GM21367 (cell line): ENCODE data around the gene NDUFB10.
A peak's percentile ranks its signal among the peaks of the same experiment; 100 is the strongest.
"Not testable (repeated sequence)": the region's sequence is repeated elsewhere in the genome, so short reads cannot be mapped to it uniquely, and the experiment has no call there.

Source experiments
- ATAC-seq: cut with Tn5 transposase; IDR thresholded peaks from one replicate; pipeline ENCODE4 v1.9.1; 2021; ENCODE audit not compliant: unreplicated experiment

NDUFB10 gene

DNA sequence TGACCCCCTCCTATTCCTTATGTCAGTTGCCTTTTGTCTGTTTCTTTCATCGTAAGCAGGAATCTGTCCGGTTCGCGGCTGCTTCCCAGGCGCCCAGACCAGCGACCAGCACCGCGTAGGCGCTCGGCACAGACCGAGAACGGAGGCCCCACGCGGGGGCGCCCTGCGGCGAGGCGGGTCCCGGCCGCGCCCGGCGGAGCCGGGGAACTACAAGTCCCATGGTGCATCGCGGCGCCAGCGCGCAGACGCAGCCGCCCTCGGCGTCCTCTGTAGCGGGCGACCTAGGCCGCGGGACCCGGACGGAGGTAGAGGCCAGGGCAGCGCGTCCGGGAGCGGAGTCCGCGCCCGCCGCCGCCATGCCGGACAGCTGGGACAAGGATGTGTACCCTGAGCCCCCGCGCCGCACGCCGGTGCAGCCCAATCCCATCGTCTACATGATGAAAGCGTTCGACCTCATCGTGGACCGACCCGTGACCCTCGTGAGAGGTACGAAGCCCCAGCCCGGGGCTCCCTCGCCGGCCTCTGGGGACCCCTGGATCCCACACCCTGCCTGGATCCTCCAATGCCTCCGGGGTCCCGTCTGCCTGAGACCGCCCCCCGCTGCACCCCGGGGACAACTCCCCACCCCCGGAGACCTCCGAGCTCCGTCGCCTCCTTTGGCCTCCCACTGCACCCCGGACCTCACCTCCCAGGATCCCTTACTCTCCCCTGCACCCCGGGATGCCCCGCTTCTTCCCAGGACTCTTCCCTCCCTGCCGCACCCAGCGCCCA, at the start of gene NDUFB10:
NDUFB10 (plus strand) TSS at position 270 of the 771 bp plus-strand sequence; CDS start at position 357, 87 bp downstream.
- ATAC-seq, result peak; percentile 52

DNA sequence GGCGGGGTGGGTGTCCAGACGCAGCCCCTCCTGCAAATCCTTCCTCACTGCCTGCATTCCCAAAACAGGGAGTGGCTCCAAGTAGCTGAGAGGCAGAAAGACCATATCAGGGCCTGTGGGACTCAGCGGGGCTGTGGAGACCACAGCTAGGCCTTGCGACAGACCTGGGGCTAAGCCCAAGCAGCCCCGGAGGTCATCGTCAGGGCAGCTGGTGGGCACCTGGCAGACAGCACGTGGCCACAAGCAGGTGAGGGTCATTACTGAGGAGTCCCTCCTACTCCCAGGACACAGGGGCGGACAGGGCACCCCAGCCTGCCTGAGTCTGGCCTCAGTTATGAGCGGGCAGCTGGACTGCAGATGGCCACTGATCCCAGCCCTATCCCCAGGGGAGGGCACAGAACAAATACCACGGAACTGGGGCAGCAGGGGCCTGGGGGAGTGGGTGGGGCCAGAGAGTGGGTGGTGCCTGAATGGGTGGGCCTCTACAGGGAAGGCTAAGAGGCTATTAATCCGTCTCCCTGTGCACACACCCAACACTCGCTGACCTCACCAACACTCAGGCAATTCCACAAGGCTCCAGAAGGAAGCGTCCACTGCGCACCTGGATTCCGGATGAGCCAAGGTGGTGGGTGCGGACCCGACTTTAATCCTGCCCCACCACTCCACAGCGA, 49.6 kb upstream of the NDUFB10 start:
- ATAC-seq, result no peak

DNA sequence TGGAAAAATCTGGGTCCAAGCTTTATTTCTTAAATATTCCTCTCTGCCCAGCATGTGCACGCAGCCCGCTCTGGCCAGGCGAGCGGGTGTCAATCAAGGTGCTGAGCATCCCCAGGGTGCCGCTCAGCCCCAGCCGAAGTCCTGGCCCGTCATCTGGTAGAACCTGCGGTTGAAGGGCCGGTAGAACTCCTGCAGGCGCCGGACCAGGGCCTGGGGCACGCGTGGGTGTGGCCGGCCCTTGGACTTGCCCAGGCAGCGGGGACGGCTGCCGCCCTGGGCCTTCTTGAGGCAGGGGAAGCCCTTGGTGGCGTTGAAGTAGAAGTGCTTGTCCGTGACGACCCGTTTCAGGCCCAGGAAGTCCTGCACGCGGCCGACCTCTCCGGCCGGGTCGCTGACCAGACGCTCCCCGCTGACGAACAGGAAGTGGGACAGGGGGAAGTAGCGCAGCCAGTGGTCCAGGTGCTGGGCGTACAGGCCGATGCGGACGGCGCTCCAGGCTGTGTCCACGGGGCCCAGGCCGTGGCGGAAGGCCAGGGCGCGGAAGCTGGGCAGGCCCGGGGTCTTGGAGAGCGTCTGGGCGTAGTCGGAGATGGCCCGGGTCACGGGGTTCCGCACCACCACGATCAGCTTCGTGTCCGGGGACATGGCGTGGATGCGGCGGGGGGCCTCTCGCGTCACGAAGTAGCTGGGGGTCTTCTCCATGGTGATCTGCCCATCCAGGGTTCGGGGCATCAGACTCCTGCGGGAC, 47.7 kb upstream of the NDUFB10 start:
- ATAC-seq, result no peak

DNA sequence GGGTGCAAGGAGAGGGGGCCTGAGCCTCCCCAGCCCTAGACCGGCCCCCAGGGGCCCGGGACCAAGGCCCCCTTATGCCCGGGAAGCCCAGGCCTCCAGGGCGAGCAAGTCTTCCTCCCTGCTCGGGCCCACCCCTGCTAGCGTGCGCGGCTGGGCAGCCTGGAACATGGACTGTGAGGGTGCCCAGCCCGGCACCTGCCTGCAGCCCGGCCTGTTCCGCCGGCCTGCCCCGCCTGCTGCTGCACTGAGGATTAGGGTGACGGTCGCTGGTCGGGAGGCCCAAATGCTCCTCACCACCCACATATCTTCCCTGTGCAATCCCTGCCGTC, 47.2 kb upstream of the NDUFB10 start:
- ATAC-seq, result no peak

DNA sequence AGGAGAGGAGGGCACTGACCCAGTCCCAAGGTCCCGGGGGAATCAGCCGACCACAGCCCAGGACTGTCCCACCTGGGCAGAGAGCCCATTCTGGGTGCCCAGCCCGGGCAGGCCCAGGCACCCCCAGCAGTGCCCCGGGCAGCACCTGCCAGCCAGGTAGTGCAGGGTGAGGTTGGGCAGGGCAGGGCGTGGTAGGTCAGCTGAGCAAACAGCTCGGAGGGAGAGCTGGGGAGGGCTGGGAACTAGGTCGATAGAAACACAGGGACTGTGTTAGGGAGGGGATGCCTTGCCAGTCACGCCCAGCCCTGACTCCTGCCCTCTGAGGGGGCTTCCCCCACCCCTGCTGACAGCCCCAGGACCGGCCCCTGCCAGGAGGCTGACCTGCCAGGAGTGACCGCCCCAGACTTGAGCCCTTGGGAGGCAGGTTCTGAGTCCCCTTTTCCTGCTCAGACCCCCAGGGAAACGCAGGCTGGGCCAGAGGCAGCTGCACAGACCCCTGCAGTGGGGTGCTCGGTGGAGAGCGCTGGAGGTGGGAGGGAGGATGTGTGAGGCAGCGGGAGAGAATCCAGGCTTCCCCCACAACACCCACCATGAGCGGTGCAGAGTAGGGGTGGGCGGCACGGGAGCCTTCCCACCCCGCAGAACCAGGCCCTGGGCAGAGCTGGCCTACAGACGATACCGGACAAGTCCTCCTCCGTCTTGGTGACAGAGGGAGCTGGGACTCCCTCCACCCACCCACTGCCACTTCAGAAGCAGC, 45.8 kb upstream of the NDUFB10 start:
- no peak for ATAC-seq

DNA sequence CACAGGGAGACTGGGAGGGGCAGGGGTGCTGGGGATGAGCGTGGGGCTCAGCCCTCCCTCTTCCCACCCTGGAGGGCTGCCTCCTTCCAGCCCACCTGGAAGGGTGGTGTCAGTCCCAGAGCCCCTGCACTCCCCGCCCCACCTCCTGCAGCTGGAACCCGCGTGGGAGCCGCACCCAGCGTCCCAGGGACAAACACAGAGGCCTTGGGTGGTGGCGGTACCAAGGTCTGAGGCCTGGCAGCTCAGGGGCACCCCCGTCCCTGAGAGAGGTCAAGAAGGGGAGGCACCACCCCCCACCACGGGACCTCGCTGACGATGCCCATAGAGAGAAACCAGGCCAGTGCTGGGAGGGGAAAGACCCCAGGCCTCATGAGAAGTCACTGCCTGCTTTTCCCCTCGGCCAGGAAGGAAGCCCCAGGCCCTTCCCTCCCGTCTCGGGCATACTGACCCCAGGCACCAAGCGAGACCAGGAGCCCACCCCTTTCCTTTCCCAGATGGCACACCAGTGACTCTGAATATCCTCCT, 45.2 kb upstream of the NDUFB10 start:
- no peak for ATAC-seq

DNA sequence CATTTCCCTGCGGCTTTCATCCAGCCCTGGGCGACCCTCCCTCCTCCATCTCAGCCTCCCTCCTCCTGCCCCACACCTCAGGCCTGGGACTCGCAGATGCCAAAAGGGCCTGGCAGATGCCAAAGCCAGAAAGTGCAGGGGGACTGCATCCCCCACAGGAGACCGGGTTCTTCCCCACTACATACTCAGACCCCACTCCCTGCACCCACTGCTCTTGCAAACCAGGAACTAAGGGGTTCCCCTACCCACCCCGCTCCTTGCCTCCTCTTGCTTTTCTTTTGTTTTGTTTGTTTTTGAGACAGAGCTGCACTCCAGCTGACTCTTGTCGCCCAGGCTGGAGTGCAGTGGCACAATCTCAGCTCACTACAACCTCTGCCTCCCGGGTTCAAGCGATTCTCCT, 44.4 kb upstream of the NDUFB10 start:
- no peak for ATAC-seq

DNA sequence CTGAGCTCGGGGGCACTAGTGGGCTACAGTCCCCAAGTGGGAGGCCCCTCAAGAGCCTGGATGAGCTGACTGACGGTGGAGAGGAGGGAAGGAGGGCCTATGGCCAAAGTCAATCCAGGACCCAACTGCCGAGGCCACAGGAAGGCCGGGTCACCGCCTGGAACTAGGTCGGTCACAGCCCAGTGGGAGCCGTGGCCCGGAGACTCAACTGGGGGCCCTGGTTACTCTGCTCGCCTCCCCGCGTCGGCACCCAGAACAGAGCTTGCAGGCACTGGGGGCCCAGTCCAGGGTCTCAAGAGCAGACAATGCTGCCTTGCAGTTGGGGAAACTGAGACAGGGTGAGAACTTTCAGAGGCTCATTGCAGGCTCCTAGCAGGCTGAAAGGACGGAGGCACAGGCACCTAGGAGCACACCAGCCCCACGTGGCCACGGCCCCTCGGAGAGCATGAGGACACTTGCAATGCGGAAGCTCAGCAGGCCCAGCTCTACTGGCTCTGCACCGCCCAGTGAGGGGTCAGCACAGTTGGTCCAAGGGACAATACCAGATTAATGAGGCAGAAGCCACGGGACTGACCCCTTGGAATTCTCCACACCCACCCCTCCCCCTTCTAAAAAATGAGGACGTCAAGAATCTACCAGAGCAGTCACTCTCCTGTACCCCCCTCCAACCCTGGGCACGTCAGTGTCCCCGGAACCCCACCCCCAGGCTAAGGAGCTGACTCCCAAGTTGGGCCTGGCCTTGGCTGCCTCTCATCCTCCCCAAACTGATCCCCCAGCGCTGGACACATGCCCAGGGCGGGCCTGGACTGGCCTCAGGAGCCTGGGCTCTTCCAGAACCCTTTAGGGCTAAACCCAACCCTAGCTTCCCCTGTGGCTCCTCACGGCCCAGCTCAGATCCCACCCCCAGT, 43.4 kb upstream of the NDUFB10 start:
- ATAC-seq, result no peak

DNA sequence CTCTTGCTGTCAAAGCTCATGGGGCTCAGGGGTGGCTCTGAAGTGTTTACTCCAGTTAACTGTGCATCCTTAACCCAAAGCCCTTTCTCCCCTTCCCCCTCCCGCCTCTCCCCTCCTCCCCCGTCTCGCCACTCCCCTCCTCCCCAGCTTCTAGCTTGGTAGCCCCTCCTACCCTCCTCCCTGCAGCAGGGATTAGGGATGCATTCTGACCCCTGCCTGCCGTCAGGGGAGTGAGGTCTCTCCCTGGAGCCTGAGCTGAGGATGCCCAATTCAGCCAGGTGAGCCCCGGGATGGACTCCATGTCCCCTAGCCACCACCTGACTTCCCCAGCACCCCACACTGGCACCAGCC, 42.7 kb upstream of the NDUFB10 start:
- no peak for ATAC-seq

DNA sequence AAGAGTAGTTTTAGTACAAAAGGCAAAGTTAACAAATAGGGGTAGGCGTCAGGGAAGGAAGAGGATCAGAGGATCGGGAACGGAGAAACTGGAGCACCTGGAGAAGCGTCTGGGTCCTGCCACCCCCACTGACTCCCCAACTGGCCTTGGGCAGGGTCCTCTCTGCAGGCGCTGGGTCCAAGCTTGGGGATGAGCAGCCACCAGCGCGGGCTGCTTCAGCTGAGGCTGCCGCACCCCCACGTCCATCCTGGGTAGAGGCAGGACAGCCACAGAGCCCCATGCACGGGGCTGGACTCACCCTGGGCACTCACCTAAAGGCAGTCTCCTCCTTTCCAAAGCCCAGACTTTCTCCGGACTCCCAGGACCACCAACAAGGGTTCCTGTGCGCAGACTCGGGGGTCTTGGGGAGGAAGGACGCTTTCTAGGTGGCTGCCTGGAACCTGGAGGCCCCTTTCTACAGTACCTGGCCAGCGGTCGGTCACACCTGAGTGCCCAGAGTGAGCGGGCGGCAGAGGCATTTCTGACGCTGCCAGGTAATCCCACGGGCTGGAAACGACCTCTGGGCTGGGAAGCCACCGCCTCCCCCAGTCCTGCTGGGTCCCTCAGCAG, 42.2 kb upstream of the NDUFB10 start:
- ATAC-seq, result no peak

DNA sequence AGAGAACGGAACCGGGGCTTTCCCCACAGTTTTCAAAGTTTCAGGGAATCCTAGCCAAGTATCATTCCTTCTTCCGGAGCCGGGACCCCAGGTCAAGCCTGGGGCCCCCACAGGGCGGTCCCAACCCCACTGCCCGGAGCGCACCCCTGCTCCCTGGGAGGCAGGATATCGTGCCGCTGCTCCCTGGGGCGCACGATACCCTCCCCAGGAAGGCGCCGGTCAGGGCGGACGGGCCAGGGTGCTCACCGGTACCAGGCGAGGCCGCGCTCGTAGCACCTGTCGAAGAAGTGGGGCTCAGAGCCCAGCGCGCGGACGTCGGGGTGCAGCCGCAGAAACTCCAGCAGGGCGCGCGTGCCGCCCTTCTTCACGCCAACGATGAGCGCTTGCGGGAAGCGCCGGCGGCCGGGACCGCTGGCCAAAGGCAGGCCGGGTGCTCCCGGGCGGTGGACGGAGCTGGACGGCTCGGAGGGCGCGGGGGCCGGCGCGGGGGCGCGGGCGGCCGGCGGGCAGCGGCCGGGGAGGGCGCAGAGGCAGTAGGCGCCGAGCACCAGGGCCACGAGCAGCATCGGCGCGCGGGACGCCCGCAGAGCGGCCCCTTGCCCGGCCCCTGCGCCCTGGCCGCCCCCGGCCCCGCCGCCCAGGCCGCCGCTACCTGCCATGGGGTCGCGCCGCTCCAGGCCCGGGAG, 41.5 kb upstream of the NDUFB10 start:
- no peak for ATAC-seq

DNA sequence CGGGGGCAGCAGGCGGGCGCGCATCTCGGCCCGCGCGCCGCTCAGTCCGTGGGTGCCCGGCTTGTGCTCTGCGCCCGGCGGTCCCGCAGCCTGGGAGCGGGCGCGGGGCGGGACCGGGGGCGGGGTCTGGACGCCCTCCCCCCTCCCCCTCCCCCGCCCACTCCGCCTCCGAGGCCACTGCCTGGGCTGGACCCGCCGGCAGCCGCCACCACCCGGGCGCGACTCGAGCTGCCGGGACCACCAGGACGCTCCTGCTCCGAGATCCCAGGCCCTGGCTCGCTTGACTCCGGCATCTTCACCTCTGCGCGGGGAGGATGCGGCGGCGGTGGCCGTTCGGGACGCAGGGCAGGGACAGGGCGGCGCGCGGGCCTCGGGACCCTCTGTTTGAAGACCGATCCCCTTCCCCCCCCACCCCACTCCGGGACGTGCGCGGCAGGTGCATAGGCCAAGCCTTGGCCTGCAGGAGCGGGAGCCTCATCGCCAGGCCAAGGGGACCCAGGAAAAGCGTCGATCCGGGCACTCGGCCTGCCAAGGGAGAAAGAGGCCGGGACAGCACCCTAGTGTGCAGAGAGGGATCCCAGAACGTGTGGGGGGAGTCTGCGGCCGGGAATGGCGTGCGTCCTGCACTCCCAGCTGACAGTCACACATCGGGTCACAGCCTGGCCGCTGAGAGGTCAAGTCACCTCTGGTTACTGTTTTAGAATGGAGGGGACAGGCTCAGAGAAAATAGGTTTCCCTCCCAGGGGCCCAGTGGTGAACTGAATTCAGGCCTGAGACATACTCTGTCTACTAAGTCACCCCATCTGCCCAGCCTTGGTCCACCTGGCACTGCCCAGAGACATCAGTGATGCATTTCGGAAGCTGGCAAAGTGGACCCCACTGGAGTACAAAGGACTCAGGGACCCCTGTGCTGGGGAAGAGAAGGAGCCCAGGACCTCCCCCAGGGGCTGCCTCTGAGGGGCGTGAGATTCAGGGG, 40.7 kb upstream of the NDUFB10 start, which contains the start of gene HS3ST6:
HS3ST6 (minus strand) TSS at position 65 of the 976 bp plus-strand sequence. CDS start 92 bp downstream, outside the sequence.
- no peak for ATAC-seq

DNA sequence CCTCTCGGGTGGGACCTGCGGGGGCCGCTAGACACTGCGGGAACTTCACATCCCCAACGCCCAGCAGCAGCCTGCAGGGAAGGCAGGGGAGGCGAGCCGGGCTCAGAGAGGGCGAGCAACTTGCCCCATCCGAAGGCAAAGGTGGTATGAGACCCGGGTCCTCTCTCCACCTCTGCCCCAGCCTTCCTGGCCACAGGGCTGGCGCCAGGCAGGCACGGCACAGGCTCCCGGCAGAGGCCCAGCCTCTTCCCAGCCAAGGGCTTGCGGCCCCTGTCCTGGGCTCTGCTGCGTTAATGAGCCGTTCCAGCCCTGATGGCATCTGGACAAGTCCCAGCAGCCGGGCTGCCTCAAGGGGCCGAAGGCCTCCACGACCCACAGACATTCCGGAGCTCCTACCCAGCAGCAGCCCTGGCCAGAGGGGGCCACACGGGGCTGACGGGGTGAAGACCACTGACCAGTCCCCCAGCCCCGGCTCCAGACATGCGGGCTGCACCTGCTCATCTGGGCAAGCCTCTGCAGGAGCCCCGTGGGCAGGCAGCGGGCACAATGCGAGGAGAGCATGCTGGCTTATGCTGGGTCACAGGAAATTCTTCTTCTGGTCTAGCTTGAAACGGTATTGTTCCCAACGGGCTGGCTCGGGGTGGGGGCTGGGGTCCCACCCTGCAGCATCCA, 39.9 kb upstream of the NDUFB10 start:
- no peak for ATAC-seq

DNA sequence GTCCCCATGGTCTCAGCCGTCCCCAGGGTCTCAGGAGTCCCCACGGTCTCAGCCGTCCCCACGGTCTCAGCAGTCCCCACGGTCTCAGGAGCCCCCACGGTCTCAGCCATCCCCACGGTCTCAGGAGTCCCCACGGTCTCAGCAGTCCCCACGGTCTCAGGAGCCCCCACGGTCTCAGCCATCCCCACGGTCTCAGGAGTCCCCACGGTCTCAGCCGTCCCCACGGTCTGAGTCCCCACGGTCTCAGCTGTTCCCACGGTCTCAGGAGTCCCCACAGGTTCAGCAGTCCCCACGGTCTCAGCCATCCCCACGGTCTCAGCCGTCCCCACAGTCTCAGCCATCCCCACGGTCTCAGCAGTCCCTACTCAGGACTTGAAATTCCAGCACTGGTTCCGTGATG, 39.2 kb upstream of the NDUFB10 start:
- ATAC-seq, result not testable (repeated sequence)

DNA sequence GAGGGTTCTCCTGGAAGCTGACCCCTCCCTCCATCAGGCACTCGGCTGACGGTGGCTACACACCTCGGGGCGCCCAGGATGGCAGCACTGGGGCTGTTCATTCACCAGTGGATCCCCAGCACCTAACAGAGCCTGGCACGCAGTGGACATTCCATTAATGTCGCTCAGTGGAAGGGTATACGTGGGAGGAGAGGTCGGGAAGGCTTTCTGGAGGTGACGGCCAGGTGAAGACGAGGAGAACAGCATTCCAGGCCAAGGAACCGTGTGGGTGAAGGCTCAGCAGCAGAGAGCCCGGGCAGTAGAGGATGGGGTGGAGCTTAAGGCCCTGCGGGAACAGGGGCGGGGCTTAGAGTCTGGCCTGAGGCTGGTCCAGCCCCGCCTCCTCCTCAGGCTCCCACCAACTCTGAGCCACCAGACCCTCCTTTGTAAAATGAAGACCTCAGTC, 38.6 kb upstream of the NDUFB10 start:
- ATAC-seq, result no peak

DNA sequence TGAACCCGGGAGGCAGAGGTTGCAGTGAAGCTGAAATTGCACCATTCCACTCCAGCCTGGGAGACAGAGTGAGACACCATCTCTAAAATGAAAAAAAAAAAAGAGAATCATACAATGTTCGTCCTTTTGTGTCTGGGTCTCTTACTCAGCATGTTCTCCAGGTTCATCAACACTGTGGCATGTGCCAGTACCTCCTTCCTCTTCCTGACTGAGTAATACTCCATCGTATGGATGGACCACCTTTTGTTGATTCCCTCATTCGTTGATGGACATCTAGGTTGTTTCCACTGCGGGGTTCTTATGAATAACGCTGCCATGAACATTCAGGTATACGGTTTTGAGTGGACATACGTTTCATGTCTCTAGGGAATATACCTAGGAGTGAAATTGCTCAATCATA, 37.0 kb upstream of the NDUFB10 start:
- no peak for ATAC-seq
